Fibroblast of mammary gland (primary cell): ENCODE results near the gene CTLA4.

ENCODE experiments used
- DNase-seq: peaks from one replicate; pipeline ENCODE4 v3.0.0-alpha.2; 2010; ENCODE audit warnings: low read depth
- H3K4me3 ChIP-seq: 2 replicates; pipeline ENCODE4 v1.5.1; 2011; ENCODE audit warnings: low read depth, mild to moderate bottlenecking, low read length, moderate library complexity; ENCODE audit not compliant: control insufficient read depth
- TF ChIP-seq, protein P1 (sequence below): conservative IDR thresholded peaks from 2 replicates; pipeline ENCODE4 v1.5.1; 2011; ENCODE audit warnings: low read depth, low read length, inconsistent platforms; ENCODE audit not compliant: control insufficient read depth, insufficient read depth

Gene CTLA4

DNA sequence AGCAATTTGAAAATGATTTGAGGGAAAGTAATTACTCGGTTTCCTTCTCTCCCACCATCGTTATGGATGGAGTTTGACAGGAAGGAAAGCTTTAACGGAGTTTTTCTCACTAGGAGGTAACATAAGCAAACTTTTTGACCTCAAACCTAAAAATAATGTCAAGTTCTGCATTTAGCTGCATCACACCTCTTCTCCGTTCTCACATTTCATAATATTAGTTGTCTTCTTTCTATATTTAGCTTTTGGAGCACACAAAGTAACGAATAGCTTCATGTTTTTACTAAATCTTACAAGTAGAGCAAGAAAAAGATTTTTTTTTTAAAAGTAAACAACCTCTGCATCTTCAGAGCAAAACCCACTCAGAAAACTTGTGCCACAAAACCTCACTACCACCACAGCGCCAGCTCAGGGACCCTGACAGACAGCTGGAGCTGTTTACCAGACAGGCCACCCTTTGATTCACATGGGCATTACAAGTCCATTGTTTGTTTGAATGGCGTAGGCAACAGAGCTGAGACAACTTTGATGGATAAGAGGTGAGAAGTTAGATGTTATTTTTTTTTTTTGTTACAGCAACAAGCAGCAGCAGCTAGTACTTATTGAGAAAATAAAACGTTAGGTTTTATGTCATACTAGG lies 47.1 kb downstream of the CTLA4 start:
- H3K4me3 ChIP-seq: no peak overlapping the region
- TF ChIP-seq, protein P1, sequence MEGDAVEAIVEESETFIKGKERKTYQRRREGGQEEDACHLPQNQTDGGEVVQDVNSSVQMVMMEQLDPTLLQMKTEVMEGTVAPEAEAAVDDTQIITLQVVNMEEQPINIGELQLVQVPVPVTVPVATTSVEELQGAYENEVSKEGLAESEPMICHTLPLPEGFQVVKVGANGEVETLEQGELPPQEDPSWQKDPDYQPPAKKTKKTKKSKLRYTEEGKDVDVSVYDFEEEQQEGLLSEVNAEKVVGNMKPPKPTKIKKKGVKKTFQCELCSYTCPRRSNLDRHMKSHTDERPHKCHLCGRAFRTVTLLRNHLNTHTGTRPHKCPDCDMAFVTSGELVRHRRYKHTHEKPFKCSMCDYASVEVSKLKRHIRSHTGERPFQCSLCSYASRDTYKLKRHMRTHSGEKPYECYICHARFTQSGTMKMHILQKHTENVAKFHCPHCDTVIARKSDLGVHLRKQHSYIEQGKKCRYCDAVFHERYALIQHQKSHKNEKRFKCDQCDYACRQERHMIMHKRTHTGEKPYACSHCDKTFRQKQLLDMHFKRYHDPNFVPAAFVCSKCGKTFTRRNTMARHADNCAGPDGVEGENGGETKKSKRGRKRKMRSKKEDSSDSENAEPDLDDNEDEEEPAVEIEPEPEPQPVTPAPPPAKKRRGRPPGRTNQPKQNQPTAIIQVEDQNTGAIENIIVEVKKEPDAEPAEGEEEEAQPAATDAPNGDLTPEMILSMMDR: no peak
- DNase-seq: no peak

DNA sequence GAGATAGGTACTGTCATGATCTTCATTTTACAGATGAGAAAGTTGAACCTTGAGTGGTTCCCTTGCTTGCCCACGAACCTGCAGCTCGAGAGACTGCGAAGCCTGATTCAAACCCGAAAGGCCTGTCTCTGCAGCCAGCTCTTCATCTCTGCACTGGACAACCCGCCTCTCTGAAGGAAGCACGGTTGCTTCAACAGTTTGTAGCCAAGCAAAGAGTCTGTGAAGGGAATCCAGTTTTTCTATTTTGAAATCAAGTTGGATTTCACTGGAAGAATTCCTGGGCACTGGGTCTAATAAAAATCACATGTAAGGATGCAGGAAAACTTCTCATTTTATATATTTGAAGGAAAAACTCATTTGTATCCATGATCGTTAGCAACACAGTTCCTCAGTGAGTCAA lies 47.7 kb downstream of the CTLA4 start:
- DNase-seq: peak; percentile 37
- H3K4me3 ChIP-seq: peak overlapping the region; percentile 41
- TF ChIP-seq, protein P1: no peak

DNA sequence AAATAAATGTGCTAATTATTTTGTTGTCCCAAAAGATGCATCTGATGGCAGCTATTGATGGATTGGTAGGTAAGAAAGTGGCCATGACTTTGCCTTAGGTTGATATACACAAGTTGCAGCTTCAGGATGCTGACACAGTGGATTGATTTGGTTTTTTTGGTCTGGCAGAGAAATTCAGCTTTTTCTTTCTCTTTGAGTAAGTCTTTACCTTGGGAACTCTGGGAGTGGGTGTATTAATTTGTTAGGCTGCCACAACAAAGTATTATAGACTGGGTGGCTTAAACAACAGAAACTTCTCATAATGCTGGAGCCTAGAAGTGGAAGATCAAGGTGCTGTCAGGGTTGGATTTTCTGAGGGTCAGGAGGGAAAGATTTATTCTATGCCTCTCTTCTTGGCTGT lies 49.2 kb downstream of the CTLA4 start:
- H3K4me3 ChIP-seq: no peak overlapping the region
- DNase-seq: no peak
- TF ChIP-seq, protein P1: no peak

DNA sequence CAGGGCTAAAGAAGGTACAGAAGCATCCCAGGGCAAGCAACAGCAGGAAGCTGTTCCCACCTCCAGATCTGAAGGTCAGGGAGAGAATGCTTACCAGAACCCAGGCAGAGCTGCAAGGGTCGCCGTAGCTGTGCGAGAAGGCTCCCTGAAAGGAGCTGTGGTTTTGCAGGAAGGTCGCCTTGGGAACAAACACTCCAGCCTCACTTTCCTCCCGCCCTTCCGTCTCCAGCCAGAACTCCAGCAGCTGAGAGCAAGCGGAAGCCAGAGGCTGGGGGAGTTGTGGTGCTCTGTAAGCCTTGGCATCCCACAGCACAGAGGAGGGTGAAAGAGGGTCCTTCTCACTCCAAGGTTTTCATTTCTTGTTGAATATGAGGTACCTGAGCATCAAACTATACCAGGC lies 50.7 kb downstream of the CTLA4 start:
- TF ChIP-seq, protein P1: no peak
- H3K4me3 ChIP-seq: no peak overlapping the region
- no peak for DNase-seq

DNA sequence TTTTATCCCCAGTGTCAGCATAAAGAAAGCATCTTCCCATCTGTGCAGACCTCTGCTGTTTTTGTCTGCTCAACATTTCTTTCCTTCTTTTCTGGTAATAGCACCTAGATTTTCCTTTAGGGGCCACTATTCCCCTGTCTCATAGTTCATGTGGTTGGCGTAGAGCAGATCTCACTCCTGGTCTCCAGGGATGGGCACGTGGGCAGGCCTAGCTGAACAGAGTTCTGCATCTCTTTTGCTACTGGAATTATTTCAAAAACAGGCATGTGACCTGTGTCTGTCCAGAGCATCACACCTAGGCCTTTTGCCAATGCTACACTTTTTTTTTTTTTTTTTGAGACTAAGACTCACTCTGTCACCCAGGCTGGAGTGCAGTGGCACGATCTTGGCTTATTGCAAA lies 51.3 kb downstream of the CTLA4 start:
- no peak overlapping the region for H3K4me3 ChIP-seq
- TF ChIP-seq, protein P1: no peak
- DNase-seq: no peak
